Stimulated activated CD8-positive, alpha-beta memory T cell treated with anti-CD3 and anti-CD28 coated beads, Interleukin-7, amount 100 ng/mL, for 24 hours (primary cell): ENCODE results near the gene CLCNKA.
"Not testable (repeated sequence)": the region's sequence is repeated elsewhere in the genome, so short reads cannot be mapped to it uniquely, and the experiment has no call there.

Experiments used
- DNase-seq: peaks from one replicate; pipeline ENCODE4 v3.0.0-alpha.2; 2020; ENCODE audit warnings: low read depth

CLCNKA gene

DNA sequence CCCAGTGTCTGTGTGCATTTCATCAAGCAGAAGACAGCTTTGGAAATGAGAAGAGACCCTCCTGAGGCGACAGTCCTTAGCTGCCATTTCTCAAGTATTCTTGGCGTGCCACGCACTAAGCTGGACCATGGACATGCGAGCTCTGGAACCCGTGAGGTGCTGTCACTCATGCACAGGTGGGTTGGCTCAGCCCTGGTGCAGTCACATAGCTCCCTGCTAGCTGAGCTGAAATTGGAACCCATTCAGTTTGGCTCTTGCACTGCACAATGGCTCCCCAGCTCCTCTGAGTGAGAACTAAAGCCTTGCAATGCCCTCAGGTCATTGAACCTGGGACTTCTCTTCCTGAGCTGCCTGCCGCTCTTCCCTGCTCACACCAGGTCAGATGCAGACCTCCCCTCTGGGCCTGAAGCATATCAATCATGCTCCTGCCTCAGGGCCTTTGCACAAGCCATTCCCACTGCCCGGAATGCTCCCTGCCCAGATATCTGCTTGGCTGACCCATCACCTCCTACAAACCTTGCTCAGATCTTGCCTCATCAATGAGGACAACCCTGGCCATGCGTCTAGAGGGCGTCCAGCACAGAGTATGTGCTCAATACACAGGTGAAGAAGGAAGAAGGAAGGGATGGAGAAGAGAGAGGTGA lies 24.1 kb upstream of the CLCNKA start:
- no peak for DNase-seq

DNA sequence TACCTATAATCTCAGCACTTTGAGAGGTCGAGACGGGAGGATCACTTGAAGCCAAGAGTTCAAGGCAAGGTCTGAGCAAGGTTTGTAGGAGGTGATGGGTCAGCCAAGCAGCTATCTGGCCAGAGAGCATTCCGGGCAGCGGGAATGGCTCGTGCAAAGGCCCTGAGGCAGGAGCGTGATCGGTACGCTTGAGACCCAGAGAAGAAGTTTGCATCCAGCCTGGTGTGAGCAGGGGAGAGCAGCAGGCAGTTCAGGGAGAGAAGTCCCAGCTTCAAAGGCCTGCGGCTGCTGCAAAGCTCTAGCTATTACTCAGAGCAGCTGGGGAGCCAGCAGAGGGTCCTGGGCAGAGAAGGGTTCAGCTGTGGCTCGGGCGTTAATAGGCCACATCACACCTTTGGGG lies 22.9 kb upstream of the CLCNKA start:
- no peak for DNase-seq

DNA sequence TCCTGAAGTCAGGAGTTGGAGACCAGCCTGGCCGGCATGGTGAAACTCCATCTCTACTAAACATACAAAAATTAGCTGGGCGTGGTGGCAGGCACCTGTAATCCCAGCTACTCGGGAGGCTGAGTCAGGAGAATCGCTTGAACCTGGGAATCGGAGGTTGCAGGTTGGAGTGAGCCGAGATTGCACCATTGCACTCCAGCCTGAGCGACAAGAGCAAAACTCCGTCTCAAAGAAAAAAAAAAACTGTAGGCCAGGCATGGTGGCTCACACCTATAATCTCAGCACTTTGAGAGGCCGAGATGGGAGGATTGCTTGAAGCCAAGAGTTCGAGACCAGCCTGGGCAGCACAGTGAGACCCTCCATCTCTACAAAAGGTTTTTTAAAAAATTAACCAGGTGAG lies 20.6 kb upstream of the CLCNKA start:
- DNase-seq: not testable (repeated sequence)

DNA sequence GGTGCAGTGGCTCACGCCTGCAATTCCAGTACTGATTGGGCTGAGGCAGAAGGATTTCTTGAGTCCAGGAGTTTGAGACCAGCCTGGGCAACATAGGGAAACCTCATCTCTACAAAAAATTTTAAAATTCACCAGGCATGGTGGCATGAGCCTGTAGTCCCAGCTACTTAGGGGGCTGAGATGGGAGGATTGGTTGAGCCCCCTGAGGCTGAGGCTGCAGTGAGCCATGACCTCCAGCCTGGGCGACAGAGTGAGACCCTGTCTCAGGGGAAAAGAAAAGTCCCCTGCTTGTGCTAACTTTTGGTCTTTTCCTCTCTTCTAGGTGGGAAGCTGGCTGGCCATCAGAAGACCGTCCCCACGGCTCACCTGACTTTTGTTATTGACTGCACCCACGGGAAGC lies 16.2 kb upstream of the CLCNKA start:
- no peak for DNase-seq

DNA sequence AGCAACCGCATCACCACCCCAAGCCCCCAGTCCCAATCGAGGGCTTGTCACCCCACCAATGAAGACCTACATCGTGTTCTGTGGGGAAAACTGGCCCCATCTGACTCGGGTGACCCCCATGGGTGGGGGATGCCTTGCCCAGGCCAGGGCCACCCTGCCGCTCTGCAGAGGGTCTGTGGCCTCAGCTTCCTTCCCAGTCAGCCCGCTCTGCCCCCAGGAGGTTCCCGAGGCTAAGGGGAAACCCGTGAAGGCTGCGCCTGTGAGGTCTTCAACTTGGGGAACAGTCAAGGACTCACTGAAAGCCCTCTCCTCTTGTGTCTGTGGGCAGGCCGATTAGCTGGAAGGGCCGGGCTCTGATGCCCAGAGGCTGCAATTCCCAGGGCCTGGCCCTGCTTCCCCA lies 15.8 kb upstream of the CLCNKA start:
- DNase-seq: no peak

DNA sequence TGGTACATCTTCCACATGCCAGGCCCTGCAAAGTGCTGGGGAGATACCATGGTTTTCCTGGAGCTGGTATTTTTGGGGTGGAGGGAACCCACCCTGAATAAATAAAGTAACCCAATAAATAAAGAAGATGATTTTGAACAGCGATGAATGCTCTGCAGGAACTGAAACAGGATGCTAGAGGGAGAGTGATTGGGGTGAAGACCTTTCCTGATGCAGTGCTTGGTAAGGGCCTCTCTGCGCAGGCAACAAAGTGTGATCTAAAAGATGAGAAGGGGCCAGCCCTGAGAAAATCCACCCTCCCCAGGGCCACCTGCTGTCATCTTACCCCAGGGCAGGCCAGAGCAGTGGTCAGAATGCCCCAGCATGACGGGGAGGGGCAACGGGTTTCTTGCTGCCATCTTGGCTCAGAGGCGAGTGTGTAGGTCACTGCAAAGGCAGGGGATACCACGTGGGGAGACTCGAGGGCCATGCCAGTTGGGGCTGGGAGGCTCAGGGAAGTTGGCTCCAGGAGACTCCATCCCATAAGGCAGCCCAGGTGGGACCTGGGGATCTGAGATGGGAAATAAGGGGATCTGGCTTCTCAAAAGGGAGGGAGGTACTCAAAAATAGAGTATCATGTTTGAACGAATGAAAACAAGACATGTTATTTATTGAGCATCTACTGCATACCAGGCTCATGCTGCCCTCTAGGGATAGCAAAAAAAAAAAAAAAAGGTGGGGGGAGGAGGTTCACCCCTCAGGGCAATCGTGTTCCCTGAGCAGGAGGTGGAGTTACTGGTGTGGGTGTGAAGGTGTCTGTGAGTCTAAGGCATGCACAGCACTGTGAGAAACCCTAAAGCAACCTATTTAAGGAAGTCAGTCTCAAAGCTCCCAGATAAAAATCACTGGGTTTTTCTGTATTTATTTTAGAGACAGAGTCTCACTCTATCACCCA lies 15.0 kb upstream of the CLCNKA start:
- no peak for DNase-seq

DNA sequence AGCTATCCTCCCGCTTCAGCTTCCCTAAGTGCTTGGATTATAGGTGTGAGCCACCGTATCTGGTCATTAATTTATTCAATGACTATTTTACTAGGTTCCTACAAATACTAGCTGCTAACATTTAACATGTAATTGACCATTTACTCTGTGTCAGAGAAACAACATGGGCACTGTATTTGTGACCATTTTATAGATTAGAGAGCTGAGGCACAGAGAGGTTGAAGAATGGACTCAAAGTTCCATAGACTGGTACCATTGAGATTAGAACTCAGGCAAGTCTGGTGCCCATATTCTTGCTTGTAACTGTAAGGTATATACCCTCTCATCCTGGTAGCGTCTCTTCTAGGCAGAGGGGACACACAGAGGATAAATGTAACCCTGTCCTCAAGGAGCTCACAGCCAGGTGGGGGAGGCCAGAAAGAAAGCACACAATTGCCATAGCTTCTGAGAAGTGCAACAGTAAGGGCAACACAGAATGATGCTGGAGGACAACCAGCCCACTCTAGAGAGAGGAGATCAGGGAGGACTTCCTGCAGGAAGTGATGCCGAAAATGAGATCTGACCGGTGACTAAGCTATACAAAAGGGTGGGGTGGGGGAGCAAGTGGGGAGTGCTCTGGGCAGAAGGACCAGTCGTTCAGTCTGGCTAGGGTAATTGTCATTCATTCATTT lies 14.0 kb upstream of the CLCNKA start:
- DNase-seq: no peak

DNA sequence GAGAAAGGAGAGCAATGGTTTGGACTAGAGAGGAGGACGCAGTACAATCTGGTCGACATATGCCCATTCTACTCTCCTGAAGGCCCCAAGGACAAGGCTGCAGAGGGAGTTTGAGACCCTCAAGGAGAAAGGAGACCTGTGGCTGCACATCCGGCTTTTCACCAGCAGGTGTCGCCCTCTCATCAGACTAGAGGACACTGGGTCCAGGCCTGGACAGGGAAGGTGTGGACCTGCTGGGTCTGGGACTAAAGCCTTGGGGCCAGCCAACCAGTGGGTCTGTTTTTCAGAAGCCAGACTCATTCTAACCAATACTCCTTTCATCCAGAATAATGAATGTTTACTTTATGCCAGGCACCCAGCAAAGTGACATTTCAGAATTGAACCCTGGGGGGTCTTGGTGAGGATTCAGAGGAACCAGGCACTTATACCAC lies 12.8 kb upstream of the CLCNKA start:
- DNase-seq: peak; percentile 59

DNA sequence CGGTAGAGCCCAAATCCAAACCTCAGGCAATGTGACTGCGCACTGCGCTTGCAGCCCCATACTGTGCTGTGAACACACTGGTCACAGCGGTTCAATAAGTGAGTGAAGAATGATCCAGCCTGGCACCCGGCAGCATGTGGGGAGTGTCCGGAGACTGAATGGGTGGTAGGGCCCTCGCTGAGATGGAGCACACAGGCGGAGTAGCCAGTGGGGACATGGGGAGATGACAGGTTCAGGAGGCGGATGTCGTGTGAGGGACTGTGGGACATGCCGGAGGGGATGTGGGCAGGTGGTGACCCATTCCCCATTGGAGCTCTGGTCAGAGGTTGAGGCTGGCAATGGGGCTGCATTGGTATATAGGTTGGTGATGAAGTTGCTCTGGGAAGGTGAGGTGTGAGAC lies 12.2 kb upstream of the CLCNKA start:
- no peak for DNase-seq

DNA sequence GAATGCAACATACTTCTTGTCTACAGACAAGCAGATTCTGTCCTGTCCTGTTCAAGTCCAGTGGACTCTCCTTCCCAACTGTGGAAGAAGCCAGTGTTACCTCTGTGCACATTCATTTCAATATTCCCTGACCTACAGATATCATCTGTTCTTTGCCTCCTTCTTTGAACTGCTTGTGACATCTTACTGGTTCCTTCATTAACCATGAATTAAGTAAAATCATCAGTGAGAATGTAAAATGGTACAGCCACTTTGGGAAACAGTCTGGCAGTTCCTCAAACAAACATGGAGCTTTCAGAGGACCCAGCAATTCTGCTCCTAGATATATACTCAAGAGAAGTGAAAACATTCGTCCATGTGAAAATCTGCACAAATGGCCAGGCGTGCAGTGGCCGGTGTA lies 11.0 kb upstream of the CLCNKA start:
- DNase-seq: no peak

DNA sequence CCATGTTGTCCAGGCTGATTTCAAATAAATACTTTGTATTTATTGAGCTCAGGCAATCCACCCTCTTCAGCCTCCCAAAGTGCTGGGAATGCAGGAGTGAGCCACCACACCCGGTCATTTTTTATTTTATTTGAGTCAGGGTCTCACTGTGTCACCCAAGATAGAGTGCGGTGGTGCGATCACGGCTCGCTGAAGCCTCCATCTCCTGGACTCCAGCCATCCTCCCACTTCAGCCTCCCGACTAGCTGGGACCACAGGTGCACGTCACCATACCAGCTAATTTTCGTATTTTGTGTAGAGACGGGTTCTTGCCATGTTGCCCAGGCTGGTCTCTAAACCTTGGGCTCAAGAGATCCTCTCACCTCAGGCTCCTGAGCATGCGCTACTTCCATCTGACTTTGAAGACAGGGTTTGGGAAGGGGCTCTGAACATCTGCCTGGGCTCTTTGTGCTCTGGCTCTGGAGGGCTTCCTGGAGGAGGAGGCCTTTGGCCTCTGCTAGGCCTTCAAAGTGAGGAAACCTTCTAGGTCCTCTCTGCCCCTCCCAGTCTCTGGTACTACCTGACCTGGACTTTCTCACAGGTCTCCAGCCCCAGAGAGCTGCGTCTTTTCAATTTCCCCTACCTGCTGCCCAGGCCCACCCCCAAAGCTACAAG lies 9.8 kb upstream of the CLCNKA start:
- DNase-seq: no peak

DNA sequence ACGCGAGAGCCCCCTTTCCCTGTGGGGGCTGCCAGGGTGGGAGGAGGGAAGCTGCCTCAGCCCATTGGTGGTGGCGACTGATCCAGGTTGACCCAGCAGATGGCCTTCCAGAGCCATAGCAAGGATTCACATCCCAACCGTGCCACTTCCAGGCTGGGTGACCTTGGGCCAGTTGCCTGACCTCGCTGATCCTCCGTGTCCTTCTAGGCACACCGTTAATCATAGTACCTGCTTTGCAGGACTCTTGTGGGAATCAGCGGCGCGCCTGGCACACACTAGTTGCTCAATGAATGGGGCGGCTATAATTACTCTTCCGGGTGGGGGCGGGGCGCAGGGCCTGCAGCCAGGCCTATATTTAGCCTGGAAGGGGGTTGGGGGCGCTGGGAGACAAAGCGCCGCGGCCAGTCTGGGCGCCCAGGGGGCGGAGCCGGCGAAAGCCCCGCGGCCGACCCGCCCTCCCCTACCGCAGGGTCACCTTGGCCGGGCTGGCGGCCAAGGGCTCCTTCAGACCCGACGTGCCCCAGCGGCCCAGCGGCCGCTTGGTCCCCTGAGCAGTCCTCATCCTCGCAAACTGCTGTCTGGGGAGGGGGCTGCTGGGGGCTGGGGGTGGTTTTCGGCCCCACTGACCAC lies 9.1 kb upstream of the CLCNKA start:
- DNase-seq: no peak

DNA sequence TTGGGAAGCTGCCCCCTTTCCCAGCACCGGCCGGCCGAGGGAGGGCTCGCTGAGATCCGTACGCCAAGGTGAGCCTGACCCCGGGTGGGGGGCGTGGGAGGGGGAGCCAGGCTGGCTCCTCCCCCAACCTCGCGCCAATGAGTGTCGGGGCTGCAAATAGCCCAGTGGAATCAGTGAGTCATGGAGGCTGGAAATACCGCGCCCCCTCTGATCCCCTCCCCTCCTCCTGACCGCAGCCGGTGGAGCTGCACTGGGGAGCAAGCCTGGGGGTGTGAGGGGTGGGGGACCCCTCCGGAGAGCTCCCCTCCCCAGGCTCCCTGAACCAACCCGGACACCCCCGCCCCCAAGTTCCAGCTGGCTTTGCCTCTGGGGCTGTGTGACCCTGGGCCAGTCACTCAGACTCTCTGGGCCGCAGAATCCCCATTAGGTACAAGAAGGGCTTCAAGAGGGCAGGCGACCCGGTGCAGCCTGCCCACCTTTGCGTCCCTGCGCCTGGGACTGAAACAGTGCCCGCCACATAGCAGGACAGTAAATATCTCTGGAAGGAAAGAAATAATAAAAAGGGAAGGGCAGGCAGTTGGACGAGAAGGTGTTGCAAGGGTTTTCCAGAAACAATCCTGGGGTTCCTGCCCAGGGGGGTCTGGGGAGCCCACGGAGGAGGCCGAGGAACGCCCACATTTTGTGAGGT lies 8.5 kb upstream of the CLCNKA start:
- DNase-seq: peak; percentile 26

DNA sequence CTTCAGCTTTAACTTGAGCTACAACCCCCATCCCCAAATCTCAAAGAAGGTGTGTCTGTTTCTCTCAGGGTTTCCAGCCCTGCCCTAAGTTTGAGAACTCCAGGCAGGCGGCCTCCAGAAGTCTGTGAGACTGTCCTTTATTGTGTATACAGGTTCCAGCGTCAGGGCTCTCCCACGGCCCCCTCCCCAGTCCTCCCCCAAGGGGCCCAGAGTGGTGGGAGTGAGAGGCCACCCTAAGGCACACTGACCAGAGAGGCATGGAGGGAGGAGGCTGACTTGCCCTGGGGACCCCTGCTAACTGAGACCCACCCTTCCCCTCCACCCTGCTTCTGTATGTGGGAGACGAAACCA lies 8.0 kb upstream of the CLCNKA start:
- no peak for DNase-seq

DNA sequence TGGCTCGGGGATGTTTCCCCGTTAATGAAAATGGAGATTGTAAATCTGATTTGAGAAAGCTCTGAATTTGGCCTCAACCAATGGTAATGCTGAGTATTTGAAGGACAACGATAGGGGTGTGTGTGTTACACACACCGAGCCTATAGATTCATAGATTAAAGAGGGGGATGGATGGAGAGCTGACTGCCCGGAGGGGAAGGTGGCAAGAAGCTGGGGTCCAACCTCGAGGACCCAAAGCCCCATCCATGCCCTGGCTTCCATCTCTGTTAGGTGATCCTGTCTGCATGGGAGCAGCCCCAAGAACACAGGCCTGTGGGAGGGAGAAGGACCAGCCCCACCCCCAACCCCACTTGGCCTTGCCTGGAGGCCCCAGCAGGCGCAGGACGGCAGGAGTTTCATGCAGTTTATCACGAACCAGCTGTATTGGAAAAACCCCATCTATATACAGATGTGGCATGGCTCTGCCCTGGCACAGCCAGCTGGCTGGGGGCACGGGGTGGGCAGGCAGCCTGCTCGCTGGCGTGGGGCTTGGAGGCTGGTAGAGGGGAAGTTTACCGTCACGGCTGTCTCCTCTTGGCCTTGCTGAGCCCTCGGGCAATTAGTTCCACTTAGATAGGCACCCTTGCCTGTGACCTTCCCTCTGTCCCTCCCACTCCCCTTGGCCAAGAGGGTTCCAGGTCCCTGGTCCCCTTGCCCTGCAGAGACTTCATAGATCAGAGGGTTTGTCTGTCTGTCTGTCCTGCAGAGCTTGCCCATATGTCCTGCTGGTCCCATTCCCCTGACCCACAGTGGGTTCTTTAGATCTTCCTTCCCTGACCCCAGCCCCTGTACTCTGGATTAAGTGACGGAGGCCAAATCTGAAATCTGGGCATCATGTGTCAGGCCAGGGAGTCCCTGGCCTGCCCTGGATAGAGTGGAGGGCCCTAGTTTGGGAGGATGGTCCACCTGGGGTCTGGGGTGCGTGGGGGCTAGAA lies 7.0 kb upstream of the CLCNKA start:
- DNase-seq: no peak

DNA sequence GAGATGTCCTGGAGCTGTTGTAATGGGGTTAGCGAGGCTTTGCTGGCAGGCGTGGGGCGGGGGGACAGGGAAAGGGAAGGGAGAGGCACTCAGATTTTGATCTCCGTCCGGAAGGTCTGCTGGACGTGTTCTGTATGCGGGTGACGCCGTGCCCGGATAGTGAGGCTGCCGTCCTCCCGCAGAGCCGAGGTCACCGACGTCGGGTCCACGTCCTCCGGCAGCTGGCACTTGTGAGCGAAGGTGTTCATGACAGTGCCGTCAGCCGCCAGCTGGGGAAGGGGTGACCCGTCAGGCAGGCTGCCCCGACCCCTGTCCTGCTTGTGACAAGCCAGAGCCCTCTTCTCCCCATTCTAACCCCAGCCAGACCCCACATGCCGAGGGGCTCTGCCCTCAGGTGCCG lies 6.3 kb upstream of the CLCNKA start:
- DNase-seq: no peak

DNA sequence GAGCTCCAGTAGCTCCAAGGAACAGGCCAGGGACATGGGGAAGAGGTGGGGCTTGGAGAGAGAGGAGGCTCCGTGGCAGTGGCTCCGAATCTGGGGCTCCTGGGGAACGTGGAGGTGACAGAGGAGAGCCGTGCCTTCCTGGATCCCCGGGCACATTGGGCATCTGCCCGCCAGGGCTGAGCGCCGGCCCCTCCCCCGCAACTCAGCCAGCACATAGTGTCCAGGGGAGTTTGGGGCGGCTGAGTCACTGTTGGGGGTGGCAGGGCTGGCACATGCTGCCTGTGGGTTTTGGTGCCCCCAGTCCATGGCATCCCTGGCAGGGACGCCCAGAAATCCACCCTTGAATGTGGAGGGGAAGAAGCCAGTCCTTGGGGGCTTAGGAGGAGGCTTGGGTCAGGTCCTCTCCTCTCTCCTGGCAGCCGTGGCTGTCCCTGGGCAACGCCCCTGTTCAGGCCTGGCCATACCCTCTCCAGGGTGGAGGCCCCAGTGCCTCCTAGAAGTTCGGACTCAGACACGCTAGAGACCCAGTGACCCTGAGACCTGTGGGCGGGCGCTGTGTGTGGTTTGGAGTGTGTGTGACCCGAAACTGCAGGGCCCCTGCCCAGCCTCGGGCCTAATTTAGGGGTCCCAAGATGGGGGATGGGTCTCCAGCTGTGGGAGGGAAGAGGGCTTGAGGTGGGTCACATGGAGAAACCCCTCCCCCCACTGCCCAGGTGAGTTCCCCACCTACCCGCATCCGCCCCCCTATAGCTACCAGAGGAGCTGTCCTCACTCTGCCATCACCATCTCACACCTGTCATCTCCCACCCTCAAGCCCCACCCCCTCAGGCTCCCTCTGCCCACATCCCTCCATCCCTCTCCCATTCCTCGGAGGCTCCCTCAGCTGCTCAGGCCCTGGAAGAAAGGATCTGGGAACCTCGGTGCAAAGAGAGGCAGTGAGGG lies 5.6 kb upstream of the CLCNKA start:
- no peak for DNase-seq

DNA sequence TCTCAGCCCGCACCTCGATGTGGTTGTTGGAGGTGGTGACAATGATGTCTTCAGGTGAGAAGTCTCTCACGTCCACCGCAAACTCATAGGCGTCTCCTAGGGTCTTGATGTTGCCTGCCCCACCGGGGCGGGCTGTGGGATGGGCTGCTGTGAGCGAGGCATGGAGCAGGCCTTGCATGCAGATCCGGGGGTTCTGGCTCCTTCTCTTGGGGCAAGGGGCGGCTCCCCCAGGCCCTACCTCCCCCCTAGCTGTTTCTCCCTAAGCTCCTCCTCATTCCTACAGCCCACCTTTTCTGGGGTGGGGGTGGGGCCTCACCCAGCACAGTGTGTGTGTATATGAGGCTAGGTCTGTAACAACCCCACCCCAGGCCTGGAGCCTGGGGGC lies 4.8 kb upstream of the CLCNKA start:
- no peak for DNase-seq
